ENCODE data around the gene FANCM.
A peak's percentile ranks its signal among the peaks of the same experiment; 100 is the strongest.

The FANCM gene

GRCh38 chr14:45135659-45136395 lies at the start of gene FANCM:
FANCM (plus strand) TSS chr14:45135930; CDS start chr14:45136032, 102 bp downstream.
- peak; percentile 62 to 88 for DNase-seq (ENCODE audit: low read depth in 1 of 2, low spot score in 1 of 2)

- DNase-seq (ENCODE audit: low read depth in 1 of 2, low spot score in 1 of 2): no peak
These were observed 45.9 kb upstream of the FANCM start for GRCh38 chr14:45089813-45090212.

GRCh38 chr14:45091710-45092109 lies 44.0 kb upstream of the FANCM start:
- no peak for DNase-seq (ENCODE audit: low read depth in 1 of 2, low spot score in 1 of 2)

- DNase-seq (ENCODE audit: low read depth in 1 of 2, low spot score in 1 of 2): no peak
These were observed 41.5 kb upstream of the FANCM start for GRCh38 chr14:45094275-45094674.

- DNase-seq (ENCODE audit: low read depth in 1 of 2, low spot score in 1 of 2): no peak
These were observed 40.6 kb upstream of the FANCM start for GRCh38 chr14:45095143-45095542.

GRCh38 chr14:45096218-45096617 lies 39.5 kb upstream of the FANCM start:
- no peak for DNase-seq (ENCODE audit: low read depth in 1 of 2, low spot score in 1 of 2)

- DNase-seq (ENCODE audit: low read depth in 1 of 2, low spot score in 1 of 2): no peak
These were observed 31.9 kb upstream of the FANCM start for GRCh38 chr14:45103806-45104205.

- no peak for DNase-seq (ENCODE audit: low read depth in 1 of 2, low spot score in 1 of 2)
These were observed 31.2 kb upstream of the FANCM start for GRCh38 chr14:45104561-45104960.

GRCh38 chr14:45112896-45113781 lies 22.6 kb upstream of the FANCM start:
- no peak for DNase-seq (ENCODE audit: low read depth in 1 of 2, low spot score in 1 of 2)

GRCh38 chr14:45114327-45114726 lies 21.4 kb upstream of the FANCM start:
- no peak for DNase-seq (ENCODE audit: low read depth in 1 of 2, low spot score in 1 of 2)

GRCh38 chr14:45118594-45118993 lies 17.1 kb upstream of the FANCM start:
- DNase-seq (ENCODE audit: low read depth in 1 of 2, low spot score in 1 of 2): no peak

GRCh38 chr14:45120096-45120495 lies 15.6 kb upstream of the FANCM start:
- no peak for DNase-seq (ENCODE audit: low read depth in 1 of 2, low spot score in 1 of 2)

GRCh38 chr14:45123271-45123670 lies 12.5 kb upstream of the FANCM start:
- no peak for DNase-seq (ENCODE audit: low read depth in 1 of 2, low spot score in 1 of 2)

GRCh38 chr14:45125754-45126153 lies 10.0 kb upstream of the FANCM start:
- no peak for DNase-seq (ENCODE audit: low read depth in 1 of 2, low spot score in 1 of 2)

- no peak for DNase-seq (ENCODE audit: low read depth in 1 of 2, low spot score in 1 of 2)
These were observed 6.6 kb upstream of the FANCM start for GRCh38 chr14:45128963-45129629.

- no peak for DNase-seq (ENCODE audit: low read depth in 1 of 2, low spot score in 1 of 2)
These were observed 2.1 kb upstream of the FANCM start for GRCh38 chr14:45133683-45134050.

- peak; percentile 84 to 95 for DNase-seq (ENCODE audit: low read depth in 1 of 2, low spot score in 1 of 2)
These were observed 1.4 kb upstream of the FANCM start, which contains the start of gene FKBP3 for GRCh38 chr14:45134051-45134958. FKBP3 (minus strand) TSS chr14:45134481; CDS start chr14:45134456, 25 bp downstream.

- no peak for DNase-seq (ENCODE audit: low read depth in 1 of 2, low spot score in 1 of 2)
These were observed 574 bp upstream of the FANCM start for GRCh38 chr14:45135156-45135555.

- DNase-seq (ENCODE audit: low read depth in 1 of 2, low spot score in 1 of 2): no peak
These were observed 669 bp downstream of the FANCM start for GRCh38 chr14:45136399-45136798.

- DNase-seq (ENCODE audit: low read depth in 1 of 2, low spot score in 1 of 2): no peak
These were observed 5.0 kb downstream of the FANCM start for GRCh38 chr14:45140661-45141187.
